HCEC 1CT (cell line): ENCODE data around the gene ARHGAP32.

ENCODE experiments used
- DNase-seq: peaks from one replicate; pipeline ENCODE4 v3.0.0-alpha.2; 2017

ARHGAP32 gene

DNA sequence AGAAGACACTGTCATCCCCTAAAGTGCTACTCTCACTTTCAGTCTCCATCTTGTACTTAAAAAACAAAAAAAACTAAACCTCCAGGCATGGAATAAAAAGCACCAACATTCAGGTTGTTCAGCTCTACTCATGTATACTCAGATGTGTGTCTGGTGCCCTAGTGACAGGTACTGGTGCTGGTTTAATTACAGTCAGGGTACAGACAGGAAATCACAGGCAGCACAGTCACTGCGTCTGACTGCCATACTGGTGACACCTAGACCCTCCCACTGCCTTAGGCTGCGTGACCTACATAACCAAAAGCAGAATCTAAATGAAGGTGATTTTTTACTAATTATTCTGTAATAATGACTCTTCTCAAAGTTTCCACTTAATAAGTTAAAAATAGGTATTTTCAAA is at the start of gene ARHGAP32:
ARHGAP32 (minus strand) TSS at position 176 of the 400 bp plus-strand sequence; CDS start at position 49, 127 bp downstream.
- DNase-seq = no peak

DNA sequence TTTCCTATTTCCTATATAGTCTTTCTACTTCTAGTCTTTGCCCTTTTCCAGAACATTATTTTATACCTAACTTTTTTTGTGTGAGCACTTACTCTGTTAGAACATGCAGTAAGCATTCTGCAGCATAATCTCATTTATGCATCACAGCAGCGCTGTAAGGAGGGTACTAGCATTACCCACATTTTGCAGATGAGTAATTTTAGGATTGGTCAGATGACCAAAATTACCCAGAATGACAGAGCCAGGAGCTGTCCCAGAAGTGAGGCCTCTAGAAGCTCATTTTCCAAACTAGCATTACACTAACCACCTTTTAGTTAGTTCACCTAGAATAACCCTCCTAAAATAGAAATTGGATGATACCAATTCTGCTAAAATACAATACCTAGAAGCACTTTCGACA is 47.1 kb upstream of the ARHGAP32 start:
- no peak for DNase-seq

DNA sequence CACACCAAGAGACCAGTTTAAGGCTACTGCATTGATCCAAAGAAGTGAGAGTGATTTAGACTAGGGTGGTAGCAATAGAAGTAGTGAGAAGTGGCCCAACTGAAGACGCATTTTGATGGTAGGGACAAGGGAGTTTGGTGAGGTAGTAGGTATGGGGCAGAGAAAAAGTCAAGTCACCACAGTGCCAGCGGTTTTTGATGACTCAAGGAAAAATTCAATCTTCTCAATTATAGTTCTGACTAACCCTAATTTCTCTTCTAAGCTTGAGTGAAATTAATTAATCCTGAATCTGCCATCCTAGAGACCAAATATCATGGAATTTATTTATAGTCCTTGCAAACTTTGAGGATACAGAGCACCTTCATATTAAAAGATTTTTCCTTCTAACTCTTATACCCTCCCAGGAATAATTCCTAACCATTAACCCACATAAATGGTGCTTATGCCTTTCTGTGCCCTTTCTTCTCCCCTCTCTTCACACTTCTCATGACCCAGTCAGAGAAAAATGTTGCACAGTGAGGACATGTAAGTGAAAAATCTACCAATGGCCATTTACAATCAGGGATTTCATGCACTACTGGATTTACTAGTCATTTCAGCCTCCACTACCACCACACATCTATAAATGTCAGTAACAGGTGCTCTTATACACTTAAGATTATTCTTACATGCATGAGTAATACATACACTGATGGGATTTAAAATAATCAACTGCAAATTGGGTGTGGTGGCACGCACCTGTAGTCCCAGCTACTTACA is 45.9 kb upstream of the ARHGAP32 start:
- no peak for DNase-seq

DNA sequence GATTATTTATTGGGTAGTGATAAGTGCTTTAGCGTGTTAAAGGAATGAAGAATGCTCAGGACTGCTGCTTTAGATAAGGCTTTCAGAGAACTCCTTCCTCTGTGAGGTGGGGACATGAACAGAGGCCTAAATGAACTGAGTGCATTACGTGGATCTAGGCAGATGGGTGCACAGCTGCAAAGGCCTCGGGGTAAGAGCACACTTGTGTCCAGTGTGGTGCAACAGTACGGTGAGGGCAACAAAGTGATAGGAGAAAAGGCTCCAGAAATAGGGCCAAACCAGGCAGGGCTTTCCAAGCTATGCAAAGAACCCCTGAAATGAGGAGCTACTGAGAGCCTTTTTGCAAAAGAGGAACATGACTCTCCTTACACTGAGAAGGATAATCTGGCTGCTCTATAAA is 45.3 kb upstream of the ARHGAP32 start:
- DNase-seq = no peak

DNA sequence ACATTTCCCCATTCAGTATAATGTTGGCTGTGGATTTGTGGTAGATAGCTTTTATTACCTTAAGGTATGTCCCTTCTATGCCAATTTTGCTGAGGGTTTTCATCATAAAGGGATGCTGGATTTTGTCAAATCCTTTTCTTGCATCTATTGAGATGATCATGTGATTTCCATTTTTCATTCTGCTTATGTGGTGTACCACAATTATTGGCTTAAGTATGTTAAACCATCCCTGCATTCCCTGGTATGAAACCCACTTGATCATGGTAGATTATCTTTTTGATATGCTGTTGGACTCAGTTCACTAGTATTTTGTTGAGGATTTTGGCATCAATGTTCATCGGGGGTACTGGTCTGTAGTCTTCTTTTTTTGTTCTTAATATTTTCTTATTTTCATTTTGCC is 44.7 kb upstream of the ARHGAP32 start:
- DNase-seq = no peak

DNA sequence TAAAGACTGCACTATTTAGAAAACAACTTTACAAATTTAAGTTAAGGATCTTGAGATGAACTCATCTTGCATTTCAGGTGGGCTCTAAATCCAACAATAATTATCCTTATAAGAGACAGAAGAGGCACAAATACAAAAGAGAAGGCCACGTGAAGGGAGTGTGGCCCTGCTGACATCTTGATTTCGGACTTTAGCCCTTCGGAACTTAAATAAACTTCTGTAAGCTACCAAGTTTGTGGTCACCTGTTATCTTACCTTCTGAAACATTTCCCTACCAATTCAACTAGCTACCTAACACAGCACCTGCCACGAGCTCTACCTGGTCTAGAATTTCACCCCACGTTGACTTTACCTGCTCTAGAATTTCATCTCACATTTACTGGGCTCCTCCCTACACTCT is 42.9 kb upstream of the ARHGAP32 start:
- DNase-seq = no peak

DNA sequence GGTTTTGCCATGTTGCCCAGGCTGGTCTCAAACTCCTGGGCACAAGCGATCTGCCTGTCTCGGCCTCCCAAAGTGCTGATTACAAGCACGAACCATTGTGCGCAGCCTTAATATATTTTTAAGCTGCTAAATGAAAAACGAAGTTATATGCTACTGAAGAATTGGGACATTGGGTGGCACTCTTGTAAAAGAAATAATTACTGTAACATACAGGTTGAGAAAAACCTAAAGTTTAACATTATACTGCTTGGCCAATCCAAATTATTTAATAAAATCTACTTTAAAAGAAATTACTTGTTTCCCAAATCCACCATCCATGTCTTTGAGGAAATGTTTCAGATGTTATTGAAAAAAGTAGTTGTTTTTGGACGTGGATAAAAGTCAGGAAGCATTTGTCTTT is 37.9 kb upstream of the ARHGAP32 start:
- DNase-seq = no peak

- DNase-seq = no peak
Measured at GRCh38 chr11:129226207-129226798, 34.2 kb upstream of the ARHGAP32 start.

- DNase-seq = peak; percentile 76
Measured at GRCh38 chr11:129225190-129225589, 33.1 kb upstream of the ARHGAP32 start.

- DNase-seq = no peak
Measured at GRCh38 chr11:129224538-129224937, 32.4 kb upstream of the ARHGAP32 start.

- DNase-seq = peak; percentile 61
Measured at GRCh38 chr11:129223701-129224149, 31.6 kb upstream of the ARHGAP32 start.

GRCh38 chr11:129223260-129223659 is 31.1 kb upstream of the ARHGAP32 start:
- DNase-seq = no peak

DNA sequence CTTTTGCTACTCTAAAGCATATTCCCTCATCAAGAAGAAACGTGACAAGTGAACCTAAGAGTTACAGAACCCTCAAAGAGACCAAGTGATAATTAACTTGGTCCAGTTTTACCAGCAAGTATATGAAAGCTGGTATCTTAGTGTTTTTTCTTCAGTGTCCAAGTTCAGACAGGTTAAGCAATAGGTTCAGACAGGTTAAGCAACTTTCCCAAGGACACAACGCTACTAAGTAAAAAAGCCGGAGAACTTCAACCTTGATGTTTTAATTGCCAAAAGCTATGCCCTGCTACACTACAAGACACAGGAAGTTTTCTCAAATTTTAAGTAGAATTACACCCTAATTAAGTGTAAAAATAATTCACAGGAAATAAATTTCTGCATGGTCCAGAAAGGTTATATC is 30.0 kb upstream of the ARHGAP32 start:
- DNase-seq = no peak

- no peak for DNase-seq
Measured at GRCh38 chr11:129215506-129216245, 23.6 kb upstream of the ARHGAP32 start.

DNA sequence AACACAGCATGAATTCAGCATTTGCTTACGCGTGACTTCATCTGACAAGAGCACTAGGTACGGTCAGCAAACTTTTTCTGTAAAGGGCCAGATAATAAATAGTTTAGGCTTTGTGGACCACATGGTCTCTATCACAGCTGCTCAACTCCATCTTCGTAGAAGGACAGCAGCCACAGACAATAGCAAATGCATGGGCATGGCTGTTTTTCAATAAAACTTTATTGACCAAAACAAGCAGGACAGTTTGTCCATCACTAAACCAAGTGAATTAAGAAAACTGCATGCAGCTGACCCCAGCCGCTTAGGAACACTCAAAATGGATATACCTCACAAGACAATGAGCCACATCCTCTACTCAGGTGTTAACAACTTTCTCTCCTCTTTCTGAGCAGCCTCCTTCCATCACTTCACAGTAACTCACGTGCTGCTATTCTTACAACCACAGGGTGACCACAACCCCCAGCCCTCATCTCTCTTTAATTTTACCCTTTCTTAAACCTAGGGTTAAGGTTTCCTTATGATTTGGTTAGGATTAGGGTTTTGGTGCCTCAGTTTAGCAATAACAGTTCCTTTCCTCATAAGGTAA is 22.7 kb upstream of the ARHGAP32 start:
- DNase-seq = no peak

DNA sequence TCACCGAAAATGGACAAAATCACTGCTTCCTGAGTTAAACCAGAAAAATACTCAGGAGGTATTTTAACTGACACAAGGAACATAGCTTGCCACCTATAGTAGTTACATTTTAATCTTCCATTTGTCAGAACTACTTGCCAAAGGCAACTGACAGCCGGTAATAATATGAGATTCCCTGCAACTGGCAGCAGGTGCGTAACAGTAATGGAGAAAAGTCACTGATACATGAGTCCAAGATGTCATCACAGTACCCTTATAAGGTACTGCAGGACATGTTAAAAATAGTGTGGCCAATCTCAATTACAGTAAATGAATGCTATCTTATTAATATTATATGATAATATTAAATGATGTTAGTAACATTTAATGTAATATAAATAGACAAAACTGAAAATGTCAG is 21.1 kb upstream of the ARHGAP32 start:
- DNase-seq = no peak

DNA sequence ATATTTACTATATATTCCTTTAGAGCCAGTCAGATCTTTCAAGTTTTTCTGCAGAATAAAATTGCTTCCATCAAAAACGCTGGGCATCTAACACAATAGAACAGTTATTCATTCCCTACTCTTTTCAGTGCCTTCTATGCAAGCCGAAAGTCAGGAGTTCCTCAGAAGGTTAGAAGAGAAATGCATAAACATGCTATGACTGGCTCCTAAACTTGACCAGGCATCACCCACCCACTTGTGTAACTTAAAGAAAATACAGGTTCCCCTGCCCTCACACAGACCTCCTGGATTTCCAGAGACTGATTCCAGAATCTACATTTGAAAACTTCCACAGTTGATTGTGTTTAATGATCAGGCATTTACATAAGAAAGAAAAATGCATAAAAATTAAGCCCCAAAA is 19.3 kb upstream of the ARHGAP32 start:
- no peak for DNase-seq

- DNase-seq = no peak
Measured at GRCh38 chr11:129210831-129211181, 18.7 kb upstream of the ARHGAP32 start.

- DNase-seq = no peak
Measured at GRCh38 chr11:129209891-129210830, 18.0 kb upstream of the ARHGAP32 start.

DNA sequence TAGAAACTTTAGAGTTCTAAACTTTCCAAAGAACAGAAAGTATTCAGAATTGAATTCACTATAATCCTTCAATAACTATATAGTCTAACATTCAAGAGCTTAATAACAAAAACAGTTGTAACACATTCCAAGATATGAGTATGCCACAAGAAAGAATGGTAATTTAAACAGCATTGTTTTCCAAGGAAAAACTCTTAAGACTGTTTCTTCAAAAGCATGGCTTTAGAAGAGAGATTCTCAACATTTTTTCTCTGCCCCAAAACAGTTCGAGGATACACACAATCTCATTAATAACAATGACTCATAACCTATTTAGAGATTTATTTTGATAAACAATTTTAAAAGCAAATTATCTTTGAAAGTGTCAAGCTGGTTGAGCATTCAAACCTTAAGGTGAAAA is 16.7 kb upstream of the ARHGAP32 start:
- no peak for DNase-seq

DNA sequence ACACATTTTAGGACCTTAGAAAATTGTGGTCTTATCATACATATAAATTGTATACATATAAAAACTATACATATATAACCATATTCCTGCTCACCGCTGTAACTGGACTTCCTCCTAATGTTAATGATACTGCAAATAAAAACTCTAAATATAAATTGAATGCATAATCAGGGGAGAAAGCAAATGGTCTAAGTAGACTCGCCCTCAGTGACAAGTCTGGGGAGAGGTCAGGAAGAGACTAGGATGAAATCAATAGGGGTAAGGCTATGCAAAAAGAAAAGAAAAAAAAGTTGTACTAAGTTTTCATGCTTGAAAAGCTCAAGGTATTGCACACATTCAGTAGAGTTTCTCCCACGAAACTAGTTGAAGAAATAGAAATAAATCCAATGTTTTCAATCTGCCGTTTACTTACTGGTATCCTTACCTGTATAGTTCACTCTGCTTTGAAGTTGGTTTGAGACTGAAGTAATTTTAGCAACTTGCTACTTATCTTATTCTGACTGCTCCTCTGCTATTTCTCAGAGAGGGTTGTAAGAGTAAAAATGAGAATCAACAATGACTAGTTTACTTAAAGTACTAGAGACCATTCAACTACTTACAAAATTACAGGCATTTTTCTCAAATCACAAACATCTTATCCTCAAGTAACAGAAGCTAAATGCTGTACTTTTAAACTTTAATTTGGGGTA is 12.2 kb upstream of the ARHGAP32 start:
- DNase-seq = no peak

GRCh38 chr11:129202646-129203045 is 10.5 kb upstream of the ARHGAP32 start:
- no peak for DNase-seq
